HG03439 (cell line): ENCODE data around the gene SLC25A47.

ENCODE experiments used
- ATAC-seq: cut with Tn5 transposase; IDR thresholded peaks from one replicate; pipeline ENCODE4 v1.9.1; 2021; ENCODE audit warnings: mild to moderate bottlenecking, moderate library complexity; ENCODE audit not compliant: unreplicated experiment

Gene SLC25A47

DNA sequence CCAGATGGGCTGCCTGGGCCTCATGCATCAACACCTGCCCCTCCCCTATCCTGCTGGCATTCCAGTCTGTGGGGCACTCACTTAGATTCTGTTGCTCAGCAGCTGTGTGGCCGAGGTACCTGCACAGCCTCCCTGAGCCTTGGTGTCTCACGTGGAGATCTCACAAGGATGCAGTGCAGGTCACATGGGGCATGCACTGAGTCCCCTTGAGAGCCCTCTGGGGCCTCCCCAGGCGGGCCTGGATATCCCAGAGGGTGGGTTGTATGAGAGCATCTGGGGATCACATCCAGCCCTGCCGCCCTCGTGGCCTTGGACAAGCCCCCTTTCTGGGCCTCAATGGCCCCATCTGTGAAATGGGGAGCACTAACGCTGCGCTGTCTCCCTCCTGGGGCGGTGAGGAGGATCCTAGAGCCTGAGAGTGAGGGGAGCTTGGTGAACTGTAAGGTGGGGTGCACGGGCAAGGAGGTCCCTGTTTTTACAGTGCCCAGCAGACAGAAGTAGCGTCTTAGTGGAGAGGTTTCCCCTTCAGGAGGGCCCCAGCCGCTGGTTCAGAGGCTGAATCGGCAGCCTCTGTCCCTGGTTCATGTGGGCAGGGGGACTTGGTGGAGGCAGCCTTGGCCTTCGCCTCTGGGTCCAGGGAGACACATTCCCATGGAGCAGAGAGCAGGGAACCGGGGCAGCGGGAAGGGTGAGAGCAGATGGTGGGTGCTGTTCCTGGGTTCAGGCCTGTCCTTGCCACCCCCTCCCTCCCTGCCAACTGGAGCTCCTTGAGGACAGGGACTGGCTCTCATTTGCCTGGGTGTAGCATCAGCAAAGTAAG is 791 bp upstream of the SLC25A47 start:
- no peak for ATAC-seq

DNA sequence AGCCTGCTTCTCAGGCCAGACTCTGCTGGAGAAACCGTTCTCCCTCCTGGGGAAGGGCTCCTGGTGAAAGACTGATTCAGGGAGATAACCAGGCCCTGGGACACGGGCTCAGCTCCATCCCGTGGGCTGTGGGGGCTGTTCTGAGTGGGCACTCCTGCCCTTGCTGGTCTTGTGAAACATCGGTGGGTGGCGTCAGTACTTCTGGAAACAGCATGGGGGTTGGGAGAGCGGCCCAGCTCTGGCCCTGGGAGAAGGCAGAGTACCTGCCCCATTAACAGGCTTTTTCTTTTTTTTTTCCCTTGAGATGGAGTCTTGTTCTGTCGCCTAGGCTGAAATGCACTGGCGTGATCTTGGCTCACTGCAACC is 786 bp downstream of the SLC25A47 start:
- ATAC-seq, result no peak

DNA sequence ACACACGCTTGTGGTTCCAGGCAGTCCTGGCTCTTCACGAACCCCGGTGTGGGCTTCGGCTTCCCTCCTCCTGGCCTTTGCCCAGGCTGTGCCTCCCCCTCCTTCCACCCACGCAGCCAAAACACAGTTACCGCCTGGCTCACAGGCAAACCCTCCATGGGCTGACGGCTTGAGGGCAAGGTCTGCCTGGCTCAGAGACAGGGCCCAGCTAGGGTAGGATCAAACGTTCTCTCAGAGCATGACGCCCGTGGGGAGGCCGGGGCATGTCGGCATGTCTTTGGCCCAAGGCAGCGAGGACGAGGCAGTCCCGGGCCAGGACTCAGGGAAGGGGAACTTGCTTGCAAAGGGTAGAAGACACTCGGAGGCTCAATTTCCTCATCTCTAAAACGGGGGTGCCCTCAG is 2.1 kb downstream of the SLC25A47 start:
- no peak for ATAC-seq

DNA sequence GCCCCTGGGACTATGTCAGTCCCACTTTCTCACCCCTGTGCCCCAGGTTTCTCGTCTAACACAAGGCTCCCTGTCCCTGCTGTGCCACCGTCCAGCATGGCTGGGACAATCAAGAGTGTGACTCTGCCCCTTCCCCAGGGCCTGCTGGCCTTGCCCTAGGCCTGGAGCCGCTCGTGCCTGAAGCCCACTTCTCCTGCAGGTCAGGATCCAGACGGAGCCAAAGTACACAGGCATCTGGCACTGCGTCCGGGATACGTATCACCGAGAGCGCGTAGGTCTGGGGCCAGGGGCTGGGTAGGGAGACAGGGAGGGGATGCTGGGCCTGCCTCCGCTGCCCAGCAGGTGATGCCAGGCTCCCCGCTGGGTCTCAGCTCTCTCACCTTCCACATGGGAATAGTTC is 2.8 kb downstream of the SLC25A47 start:
- ATAC-seq, result no peak

DNA sequence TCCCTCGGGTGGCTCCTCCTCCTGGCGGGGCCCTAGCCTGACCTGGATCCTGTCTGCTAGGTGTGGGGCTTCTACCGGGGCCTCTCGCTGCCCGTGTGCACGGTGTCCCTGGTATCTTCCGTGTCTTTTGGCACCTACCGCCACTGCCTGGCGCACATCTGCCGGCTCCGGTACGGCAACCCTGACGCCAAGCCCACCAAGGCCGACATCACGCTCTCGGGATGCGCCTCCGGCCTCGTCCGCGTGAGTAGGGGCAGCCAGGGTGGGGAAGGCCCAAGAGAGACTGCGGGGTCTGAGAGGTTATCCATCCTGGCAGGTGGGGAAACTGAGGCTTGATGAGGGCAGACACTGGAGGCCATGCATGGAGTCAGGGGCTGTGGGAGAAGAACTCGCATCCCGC is 4.0 kb downstream of the SLC25A47 start:
- no peak for ATAC-seq

DNA sequence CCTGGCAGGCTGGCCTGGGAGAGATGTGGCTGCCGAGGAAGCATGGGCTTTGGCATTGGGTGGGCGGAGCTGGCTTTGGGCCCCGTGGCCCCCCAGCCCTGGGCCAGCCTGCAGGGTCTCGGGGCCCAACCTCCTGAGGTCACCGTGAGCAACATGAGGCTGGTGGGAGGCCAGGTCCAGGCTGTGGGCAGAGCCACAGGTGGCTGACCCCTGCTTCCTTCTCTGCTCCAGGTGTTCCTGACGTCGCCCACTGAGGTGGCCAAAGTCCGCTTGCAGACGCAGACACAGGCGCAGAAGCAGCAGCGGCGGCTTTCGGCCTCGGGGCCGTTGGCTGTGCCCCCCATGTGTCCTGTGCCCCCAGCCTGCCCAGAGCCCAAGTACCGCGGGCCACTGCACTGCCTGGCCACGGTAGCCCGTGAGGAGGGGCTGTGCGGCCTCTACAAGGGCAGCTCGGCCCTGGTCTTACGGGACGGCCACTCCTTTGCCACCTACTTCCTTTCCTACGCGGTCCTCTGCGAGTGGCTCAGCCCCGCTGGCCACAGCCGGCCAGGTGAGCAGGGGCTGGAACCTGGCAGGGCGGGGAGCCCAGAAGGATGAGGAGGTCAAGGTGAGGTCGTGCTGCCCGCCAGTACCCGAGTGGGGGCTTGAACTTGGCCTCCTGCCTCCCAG is 5.5 kb downstream of the SLC25A47 start:
- ATAC-seq, result no peak

DNA sequence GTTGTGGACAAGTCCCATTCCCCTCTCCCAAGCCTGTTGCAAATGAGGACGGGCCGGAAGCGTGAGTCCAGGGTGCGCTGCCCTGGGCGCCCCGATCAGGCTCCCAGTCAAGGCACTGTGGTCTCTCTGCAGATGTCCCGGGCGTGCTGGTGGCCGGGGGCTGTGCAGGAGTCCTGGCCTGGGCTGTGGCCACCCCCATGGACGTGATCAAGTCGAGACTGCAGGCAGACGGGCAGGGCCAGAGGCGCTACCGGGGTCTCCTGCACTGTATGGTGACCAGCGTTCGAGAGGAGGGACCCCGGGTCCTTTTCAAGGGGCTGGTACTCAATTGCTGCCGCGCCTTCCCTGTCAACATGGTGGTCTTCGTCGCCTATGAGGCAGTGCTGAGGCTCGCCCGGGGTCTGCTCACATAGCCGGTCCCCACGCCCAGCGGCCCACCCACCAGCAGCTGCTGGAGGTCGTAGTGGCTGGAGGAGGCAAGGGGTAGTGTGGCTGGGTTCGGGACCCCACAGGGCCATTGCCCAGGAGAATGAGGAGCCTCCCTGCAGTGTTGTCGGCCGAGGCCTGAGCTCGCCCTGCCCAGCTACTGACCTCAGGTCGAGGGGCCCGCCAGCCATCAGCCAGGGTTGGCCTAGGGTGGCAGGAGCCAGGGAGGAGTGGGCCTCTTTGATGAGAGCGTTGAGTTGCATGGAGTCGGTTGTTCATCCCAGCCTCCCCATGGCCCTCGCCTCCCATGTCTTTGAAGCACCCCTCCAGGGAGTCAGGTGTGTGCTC is 6.3 kb downstream of the SLC25A47 start:
- ATAC-seq, result no peak

DNA sequence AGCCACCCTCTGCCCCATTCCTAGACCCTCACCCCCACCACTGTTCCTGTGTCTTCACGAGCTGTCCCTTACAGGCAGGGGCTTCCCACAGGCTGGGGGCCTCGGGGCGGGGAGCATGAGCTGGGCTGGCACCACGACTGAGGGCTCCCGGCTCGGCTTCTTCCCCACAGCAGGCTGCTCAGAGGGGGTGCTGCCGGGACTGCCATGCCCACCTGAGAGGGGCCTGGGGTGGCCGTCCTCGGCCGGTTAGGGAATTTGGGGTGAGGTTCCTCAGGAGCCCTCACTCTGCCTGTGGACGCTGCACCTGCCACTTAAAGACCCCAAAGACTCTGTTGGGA is 6.8 kb downstream of the SLC25A47 start:
- no peak for ATAC-seq

DNA sequence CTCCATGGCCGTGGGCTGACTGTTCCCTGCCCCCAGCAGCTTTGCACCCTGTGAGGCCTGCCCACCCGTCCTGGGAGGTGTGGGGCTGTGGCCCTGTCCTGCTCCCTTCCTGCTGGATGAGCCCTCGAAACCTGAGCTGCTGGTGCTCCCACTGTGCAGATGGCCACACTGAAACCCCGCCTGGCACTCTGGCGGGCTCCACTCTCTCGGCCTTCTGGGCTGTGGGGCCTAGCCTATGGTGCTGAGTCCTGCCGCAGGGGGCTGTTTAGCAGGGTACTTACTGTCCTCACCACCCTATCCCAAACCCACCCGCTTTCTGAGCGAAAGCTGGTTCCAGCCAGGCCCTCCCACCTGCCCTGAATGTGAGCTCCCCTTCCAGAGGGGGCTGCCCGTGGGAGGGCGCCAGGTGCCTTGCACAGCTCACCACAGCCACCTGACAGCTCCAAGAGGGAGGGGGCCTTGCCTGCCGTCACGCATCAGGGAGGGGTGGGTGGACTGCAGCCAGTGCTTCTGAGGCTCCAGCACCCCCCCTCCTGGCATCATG is 7.3 kb downstream of the SLC25A47 start:
- ATAC-seq, result no peak

DNA sequence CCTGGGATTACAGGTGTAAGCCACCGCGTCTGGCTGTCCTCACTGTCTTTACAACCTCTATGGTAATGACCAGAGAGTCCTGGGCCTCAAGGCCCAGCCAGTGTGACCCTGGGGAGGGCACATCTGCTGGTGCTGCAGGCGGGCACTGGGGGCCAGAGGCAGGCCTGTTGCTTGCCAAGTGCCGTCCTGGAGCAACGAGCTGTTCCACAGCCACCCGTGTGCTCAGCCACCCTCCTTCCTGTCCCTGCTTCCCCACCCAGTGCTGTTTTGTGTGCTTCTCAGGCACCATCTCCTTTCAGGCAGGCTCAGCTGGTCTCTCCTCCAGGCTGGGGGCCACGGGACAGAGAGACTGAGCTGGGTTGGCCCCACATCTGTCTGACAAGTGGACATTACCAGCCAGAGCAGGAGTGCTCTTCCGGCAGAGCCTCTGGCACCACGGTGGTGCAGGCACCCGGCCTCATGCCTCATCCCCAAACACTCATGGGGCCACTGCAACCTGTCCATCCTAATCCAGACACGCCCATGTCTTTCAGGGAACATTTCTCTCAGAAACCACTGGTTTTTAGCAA is 9.0 kb downstream of the SLC25A47 start:
- no peak for ATAC-seq

DNA sequence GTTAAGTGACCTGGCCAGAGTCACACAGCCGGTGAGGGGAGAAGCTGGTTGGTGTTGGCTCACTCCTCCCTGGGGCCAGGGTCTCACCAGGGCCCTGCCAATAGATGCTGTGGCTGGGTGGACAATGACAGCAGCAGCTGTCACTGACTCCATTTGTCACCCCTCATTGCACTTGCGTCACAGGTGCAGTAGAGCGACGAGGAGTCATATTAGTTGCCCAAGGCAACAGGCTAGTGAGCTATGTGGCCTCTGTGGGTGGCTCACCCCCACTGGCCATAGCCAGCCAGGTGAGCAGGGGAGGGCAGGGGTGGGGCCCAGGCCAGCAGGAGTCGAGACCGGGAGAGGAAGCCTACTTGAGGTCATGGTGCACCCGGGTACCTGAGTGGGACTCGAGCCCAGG is 9.7 kb downstream of the SLC25A47 start:
- ATAC-seq, result peak; percentile 53

DNA sequence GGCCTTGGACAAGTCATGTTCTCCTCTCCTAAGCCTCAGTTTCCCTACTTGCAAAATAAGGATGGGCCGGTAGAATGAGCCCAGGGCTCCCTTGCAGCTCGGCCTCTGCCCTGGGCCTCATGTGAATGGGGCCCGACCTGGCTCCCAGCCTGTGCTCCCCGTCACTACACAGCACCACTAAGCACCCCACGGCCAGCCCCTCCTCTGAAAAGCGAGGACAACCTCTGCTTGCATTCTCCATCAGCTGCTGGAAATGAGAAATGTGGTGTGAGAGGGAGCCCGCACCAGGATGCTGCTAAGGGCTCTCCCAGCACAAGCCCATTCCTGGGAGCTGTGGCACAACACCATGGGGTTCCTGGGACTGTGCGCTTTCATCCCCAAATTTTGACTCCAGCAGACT is 10.2 kb downstream of the SLC25A47 start:
- ATAC-seq, result no peak

DNA sequence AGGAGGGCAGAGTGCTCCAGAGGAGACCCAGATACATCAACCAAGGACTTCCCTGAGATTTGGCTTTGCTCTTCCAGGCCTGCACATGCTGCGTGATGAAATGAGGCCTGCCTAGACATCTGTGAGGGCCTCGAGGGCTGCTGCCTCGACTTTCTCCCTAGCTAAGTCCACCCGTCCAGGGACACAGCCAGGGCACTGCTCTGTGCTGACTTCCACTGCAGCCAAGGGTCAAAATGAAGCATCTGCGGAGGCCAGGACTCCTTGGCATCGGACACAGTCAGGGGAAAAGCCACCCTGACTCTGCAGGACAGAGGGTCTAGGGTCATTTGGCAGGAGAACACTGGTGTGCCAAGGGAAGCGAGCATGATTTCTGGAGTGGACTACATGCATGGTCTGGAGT is 10.7 kb downstream of the SLC25A47 start:
- ATAC-seq, result no peak

DNA sequence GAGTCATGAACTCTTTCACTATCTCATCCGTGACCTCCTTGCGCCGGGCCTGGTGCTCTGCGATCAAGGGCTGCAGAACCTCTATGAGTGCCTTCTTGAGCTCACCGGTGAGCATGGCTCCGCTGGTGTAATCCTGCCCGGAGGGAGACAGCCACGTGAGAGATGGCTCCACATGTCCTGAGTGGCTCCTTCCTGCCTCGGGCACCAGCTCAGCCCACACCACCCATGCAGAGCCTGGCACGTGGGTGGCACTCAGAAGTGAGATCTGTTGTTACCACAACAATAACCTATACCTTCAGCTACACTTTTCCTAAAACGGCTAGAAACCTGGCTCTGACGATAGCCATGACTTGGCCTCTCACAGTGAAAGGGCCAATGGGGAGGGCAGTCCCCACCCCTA is 11.8 kb downstream of the SLC25A47 start:
- no peak for ATAC-seq

DNA sequence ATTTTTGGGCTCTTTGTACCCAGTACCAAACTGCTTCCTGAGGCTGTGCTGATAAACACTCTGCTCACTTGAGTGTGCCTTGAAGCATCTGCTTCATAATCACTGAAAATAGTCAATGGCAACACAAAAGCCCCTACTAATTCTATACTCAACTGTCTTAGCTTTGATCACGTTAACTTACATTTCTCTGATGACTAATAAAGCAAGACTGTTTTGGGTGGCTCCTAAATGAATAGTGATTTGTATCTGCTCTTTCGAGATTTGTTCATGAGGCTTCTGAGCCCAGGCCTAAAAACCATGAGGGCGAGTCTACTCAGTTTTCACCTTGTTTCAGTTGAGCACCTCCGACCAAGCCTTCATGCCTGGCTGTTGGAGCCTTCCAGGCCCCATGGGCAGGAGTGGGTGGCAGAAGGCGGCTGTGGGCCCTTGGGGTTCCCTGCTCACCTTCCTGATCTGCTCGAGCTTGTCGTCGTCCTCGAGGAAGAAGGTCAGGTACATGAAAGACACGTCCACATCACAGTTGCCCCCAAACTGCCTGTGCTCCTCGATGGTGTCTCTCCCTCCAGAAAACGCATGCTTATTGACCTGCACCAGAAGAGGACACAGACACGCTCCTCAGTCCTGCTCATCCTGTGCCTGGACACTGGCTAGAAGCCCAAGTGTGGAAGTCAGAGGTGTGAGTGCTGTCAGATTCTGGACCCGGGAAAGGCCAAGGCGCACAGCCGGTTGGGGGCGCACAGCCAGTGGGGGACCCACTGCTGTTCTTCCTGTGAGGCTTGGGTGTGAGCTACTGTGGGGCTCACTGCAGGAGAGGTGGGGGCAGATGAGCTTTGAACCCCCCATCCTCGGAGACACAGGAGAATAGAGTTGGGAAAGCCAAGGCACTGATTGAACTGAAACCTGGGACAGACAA is 13.7 kb downstream of the SLC25A47 start:
- no peak for ATAC-seq

DNA sequence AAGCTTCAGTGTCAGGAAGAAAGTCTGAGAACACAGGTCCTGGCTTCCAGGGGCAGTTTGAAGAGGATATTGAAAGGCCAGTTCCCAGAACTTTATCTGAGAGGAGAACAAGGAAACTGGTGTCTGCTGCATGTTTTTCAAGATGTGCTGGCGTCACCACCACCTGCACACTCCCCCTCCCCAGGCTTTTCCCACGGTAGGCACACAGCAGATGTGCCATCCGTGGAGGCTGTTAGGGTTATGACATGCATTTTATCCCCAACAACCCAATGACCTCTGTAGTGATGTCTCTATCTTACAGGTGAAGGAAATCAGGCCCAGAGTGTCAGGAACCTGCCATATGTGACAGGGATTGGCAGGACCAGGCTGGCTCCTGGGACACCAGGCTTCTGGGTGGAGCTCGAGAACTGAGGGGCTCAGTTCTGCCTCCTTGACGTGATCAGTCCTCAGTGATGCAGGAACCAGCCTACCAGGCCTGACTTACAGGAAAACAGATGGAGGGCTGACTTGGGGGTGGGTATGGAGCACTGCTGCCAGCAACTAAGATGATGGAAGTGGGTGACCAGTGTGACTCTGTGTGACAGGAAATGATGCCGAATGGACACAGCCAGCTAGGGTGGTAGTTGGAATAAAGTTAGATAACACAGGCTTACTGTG is 16.8 kb downstream of the SLC25A47 start:
- ATAC-seq, result no peak

DNA sequence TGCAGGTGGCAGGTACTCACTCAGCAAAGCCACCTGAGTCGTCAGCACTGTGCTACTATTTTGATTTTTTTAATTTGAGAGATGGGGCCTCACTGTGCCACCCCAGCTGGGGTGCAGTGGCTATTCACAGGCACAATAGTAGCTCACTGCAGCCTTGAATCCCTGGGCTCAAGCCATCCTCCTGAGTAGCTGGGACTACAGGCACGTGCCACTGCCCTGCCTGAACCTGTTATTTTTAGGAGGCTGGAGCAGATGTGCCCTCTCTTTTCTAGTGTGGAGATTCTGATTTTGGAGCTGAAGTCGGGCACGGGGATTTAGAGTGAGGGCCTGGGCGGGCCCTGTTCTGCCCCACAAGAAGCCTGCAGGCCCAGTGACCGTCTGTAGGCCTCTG is 17.3 kb downstream of the SLC25A47 start:
- no peak for ATAC-seq

DNA sequence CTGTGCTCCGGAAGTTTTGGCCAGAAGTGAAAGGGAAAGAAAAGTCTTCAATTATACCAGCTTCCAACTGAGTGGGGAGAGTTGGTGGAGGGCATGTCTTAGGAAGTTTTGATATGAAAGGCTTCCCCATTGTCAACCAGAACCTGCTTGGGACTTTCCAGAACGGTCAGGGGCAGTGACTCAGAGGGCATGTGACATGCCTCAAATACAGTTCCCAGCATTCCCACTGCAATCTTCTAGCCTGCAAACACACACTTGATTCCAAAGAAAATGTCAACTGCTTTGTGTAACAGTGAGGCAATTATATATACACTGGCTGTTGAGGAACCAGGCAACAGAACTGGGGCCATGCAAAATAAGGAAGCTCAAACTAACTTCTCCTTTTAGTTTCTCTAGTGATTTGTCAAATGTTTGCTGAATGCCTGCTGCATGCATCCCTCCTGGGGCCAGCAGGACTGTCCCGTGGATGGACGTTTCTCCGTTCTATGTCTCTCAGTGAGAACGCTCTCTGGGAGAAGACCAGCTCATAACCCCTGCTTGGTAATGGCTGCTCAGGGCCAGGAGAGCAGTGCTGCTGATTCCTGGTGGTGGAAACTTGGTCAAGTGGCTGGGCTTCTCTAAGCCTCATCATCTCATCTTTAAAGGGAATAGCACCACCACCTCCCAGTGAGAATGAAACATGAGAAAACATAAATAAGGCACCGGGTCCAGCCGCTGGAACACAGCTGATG is 18.3 kb downstream of the SLC25A47 start:
- no peak for ATAC-seq

DNA sequence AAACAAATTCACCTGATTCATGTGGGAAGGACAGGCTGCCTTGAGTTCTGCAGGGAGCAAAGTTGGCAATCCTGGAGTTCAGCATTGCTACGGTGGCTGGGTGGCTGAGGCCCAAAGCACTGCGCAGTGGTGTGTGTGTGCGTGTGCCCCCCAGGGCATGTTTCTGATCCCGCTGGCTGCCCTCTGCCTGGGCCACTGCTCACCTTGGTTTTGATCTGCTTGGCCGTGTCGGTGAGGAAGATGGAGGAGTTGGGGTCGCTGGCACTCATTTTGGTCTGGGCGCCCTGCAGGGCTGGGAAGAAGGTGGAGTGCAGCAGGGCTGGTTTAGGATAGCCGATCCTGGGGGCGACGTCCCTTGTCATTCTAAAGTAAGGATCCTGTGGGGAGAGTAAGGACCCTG is 19.1 kb downstream of the SLC25A47 start:
- ATAC-seq, result no peak
